LNCaP clone FGC (cell line): ENCODE measurements around the gene TPSAB1.
A peak's percentile ranks its signal among the peaks of the same experiment; 100 is the strongest.
"Not testable (repeated sequence)": the region's sequence is repeated elsewhere in the genome, so short reads cannot be mapped to it uniquely, and the experiment has no call there.

ENCODE experiments used
- DNase-seq: peaks from one replicate; pipeline ENCODE4 v3.0.0-alpha.2; 2011; ENCODE audit warnings: low read depth
- H3K4me3 ChIP-seq: 2 replicates; pipeline ENCODE4 v1.5.1; 2011; ENCODE audit warnings: mild to moderate bottlenecking, low read depth, low read length, control low read depth
- TF ChIP-seq, protein P1 (sequence below): IDR thresholded peaks from 2 replicates; pipeline ENCODE4 v1.5.1; 2012; ENCODE audit warnings: mild to moderate bottlenecking; ENCODE audit not compliant: control insufficient read depth, insufficient read depth; ENCODE audit errors: extremely low read depth

TPSAB1 gene

DNA sequence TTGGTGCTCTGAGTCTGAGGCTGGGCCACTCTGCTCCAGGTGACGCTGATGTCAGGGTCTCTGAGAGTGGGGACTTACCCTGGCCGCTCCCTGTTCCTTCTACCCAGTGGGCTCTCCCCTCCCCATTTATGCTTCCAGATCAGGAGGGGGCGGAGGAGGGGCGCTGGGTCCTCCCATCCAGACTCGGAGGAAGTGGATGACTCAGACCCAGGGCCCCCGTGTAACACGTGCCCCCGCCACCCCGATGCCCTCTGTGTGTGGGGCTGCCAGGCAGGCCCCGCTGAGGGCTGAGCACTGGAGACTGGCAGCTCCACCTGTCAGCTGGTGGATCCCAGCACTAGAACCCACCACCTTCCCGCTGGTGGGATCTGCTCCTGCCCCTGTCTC is 10.4 kb upstream of the TPSAB1 start, which contains the start of gene TPSB2:
TPSB2 (minus strand) TSS at position 101 of the 387 bp plus-strand sequence. CDS start 233 bp downstream, outside the sequence.
- DNase-seq, H3K4me3 ChIP-seq: not testable (repeated sequence)

DNA sequence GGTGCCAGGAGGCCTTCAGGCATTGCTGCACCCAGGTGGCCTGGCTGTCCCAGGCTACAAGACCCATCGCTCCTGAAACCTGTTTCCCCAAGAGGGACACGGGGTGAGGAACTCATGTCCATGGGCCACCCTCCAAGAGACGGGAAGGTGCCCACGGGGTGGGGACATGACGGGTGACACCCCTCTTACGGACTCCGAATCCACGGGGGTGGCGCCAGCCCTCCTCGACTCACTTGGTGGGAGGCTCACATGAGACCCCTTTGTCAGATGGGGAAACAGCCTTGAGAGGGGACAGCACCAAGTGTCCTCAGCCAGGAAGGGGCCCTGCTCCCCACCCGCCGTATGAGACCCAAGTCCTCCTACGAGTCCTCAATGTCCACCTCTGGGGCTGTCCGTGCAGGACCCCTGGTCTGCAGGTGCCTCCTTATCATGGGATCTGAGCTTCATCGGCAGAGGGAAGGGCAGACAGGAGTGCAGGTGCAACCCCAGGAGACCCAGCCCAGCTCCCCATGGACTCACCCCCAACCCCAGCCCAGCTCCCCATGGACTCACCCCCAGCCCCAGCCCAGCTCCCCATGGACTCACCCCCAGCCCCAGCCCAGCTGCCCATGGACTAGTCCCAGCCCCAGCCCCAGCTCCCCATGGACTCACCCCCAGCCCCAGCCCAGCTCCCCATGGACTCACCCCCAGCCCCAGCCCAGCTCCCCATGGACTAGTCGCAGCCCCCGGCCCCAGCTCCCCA is 9.9 kb upstream of the TPSAB1 start:
- not testable (repeated sequence) for H3K4me3 ChIP-seq, DNase-seq

DNA sequence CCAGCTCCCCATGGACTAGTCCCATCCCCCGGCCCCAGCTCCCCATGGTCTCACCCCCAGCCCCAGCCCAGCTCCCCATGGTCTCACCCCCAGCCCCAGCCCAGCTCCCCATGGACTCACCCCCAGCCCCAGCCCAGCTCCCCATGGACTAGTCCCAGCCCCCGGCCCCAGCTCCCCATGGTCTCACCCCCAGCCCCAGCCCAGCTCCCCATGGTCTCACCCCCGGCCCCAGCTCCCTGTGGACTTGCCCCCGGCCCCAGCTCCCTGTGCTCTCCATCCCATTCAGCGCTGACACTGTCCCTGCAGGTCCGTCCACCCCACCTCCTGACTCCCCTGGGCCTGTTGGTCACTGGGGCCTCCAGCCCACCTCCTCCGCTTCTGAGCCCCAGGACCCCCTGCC is 9.2 kb upstream of the TPSAB1 start:
- H3K4me3 ChIP-seq, DNase-seq: not testable (repeated sequence)

DNA sequence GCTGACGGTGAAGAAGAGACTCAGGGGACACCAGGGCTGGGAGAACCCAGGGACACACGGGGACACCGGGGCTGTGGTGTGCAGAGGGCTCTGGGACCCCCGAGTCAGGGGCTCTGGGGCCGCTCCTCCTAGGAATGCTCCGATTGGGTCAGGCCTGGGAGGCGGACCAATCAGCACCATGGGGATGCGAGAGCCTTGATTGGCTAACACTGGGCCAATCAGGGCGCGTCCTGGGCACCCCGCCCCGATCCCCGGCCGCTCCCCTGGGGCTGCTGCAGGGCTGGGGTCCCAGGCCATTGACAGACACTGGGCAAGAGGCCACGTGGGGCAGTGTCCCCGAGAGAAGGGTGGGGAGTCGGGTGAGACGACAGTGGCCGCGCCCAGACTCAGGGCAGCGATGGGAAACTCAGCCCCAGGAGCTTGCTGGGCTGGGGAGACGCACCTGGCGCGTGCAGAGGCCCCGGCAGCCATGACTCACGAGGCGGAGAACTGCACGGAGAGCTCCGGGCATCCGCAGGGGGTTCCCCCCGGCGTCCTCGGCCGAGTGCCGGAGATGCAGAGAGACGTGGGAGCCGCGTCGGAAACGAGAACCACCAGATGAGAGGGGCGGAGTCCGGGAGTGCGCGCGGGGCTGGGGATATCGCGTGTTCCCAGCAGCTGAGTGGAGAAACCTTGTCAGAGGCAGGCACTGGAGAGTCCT is 8.3 kb upstream of the TPSAB1 start:
- H3K4me3 ChIP-seq, DNase-seq: not testable (repeated sequence)

DNA sequence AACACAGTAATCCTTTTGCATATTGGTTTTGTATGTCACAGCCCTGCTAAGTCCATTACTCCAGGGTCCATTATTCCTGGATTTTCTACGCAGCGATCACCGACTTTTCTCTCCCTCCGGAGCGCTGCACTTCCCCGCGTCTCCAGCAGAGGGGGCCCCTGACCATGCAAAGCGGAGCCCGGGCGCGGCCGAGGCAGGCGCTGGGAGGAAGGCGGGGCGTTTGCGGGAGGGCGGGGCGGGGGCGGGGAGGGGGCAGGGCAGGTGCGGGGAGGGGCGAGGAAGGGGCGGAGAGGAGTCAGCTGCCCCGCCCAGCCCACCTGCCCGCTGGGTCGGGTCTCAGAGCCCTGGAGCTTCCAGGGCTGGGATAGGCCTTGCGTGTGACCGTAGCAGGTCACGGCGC is 3.8 kb upstream of the TPSAB1 start:
- not testable (repeated sequence) for DNase-seq, H3K4me3 ChIP-seq

DNA sequence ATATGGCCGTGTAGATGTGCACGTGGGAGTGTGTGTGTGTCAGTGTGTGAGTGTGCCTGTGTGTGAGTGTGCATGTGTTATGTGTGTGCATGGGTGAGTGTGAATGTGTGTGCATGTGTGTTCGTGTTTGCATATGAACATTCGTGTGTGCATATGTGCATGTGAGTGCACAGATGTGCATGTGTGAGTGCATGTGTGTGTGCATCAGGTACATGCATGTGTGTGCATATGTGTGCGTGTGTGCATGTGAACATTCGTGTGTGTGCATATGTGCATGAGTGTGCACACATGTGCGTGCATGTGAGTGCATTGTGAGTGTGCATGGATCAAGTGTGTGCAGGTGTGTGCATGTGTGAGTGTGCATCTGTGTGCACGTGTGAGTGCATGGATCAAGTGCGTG is 2.5 kb upstream of the TPSAB1 start:
- no peak for DNase-seq
- TF ChIP-seq, protein P1, sequence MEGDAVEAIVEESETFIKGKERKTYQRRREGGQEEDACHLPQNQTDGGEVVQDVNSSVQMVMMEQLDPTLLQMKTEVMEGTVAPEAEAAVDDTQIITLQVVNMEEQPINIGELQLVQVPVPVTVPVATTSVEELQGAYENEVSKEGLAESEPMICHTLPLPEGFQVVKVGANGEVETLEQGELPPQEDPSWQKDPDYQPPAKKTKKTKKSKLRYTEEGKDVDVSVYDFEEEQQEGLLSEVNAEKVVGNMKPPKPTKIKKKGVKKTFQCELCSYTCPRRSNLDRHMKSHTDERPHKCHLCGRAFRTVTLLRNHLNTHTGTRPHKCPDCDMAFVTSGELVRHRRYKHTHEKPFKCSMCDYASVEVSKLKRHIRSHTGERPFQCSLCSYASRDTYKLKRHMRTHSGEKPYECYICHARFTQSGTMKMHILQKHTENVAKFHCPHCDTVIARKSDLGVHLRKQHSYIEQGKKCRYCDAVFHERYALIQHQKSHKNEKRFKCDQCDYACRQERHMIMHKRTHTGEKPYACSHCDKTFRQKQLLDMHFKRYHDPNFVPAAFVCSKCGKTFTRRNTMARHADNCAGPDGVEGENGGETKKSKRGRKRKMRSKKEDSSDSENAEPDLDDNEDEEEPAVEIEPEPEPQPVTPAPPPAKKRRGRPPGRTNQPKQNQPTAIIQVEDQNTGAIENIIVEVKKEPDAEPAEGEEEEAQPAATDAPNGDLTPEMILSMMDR = no peak
- H3K4me3 ChIP-seq = no peak overlapping the region

DNA sequence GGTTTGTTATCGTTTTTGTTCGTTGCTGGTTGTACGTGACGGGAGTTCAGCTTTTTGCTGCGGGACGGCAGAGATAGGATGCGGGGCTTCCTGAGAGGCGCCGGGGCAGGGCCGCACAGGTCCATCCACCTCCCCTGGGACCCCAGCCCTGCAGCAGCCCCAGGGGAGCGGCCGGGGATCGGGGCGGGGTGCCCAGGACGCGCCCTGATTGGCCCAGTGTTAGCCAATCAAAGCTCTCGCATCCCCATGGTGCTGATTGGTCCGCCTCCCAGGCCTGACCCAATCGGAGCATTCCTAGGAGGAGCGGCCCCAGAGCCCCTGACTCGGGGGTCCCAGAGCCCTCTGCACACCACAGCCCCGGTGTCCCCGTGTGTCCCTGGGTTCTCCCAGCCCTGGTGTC is 1.6 kb upstream of the TPSAB1 start:
- peak overlapping the region; percentile 43 for H3K4me3 ChIP-seq
- DNase-seq = not testable (repeated sequence)

DNA sequence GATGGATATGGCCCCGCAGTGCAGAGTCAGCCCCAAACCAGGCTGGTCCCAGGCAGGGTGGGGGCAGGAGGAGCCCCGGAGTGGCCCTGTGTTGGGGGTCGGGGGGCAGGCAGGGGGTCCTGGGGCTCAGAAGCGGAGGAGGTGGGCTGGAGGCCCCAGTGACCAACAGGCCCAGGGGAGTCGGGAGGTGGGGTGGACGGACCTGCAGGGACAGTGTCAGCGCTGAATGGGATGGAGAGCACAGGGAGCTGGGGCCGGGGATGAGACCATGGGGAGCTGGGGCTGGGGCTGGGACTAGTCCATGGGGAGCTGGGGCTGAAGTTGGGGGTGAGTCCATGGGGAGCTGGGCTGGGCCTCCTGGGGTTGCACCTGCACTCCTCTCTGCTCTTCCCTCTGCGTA is 930 bp upstream of the TPSAB1 start:
- DNase-seq, H3K4me3 ChIP-seq: not testable (repeated sequence)

DNA sequence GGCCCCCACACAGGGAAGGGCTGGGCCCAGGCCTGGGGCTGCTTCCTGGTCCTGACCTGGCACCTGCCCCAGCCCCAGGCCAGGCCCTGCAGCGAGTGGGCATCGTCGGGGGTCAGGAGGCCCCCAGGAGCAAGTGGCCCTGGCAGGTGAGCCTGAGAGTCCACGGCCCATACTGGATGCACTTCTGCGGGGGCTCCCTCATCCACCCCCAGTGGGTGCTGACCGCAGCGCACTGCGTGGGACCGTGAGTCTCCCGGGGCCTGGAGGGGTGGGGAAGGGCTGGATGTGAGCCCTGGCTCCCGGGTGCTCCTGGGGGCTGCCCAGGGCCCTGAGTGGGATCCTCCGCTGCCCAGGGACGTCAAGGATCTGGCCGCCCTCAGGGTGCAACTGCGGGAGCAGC is 576 bp downstream of the TPSAB1 start:
- DNase-seq, H3K4me3 ChIP-seq: not testable (repeated sequence)

DNA sequence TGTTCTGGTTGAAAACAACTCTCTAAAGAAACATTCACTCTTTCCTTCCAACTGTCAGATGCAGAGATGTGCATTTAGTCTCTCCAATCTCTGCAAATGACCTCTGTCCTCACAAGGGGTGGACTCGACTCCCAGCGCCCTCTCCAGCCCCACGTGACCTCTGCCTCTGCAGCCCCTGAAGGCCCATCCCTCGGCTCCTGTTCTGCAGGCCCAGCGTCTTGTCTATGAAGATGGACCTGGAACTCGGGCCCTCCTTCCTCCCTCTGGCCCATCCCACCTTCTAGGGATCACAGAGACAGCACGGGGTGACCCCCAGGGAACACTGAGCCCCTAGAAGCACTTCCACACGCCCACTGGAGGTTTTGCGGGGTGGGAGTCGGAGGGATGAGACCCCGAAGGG is 2.9 kb downstream of the TPSAB1 start:
- H3K4me3 ChIP-seq, DNase-seq: not testable (repeated sequence)

DNA sequence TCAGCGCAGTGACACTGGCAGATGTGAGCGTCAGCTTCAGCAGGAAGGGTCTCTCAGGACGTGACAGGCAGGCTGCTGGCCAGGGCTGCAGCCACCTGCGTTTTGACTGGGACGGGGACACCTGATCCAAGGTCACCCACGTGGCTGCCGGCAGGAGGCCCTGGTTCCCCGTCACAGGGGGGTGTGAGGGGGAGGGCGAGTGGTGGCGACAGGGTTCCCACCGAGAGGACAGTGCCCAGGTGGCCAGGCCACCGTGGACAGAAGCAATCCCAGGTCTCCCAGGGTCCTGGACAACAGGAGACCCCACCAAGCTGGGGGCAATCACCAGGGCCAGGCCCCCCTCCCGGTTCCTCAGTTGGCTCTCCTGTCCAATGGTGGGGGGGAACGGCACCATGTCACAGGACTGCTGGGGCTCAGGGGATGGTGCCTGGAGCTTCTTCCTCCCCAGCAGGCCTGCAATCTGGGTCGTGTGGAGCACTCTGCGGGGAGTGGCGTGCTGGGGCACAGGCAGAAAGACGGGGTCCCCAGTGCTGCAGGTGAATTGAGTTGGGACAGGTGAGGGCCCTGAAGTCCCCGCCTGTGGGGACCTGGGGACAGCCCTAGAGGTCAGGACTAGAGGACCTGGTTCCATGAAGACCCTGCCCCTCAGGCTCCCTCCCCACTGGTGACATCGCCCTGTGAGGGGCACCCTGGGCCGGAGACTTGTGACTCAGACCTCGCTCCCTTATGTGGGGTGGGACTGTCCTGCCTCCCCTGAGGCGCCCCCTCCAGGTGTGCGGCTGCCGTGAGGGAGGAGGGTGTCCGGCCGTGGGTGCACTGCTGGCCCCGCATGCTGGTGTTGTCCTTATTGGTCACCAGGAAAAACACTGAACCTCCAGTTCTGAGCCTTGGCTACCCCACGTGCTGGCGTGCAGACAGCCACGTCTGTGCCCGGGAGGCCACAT is 3.7 kb downstream of the TPSAB1 start:
- not testable (repeated sequence) for DNase-seq

DNA sequence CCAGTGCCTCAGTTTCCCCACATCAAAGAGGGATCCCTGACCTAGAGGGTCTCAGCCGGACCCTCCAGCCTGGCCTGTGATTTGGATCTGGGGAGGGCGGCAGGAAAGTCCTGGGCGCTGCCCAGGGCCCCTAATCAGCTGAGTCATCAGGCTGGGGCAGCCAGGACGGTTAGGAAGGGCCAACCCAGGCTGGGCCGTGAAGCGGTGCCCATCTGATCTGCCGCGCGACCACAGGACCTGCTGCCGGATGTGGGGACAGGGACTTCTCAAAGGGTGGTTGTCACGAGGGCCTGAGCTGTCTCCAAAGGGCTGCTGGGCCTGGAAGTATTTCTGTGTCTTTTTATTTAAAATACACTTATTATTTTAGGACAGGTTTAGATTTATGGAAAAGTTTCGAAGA is 4.4 kb downstream of the TPSAB1 start:
- no peak overlapping the region for H3K4me3 ChIP-seq
- DNase-seq = no peak
- TF ChIP-seq, protein P1 = no peak

More for the DNA sequence above, 3.7 kb downstream of the TPSAB1 start:
- H3K4me3 ChIP-seq = not testable (repeated sequence)
